GM23248 (cell line): ENCODE measurements around the gene DKK3.

Experiments used
- EZH2 ChIP-seq: fragments of 200-600 bp; sonication (generic); IDR thresholded peaks from 2 replicates; pipeline ENCODE4 v1.6.1; 2018; ENCODE audit warnings: antibody characterized with exemption, mild to moderate bottlenecking; ENCODE audit not compliant: insufficient read depth, poor library complexity, severe bottlenecking
- EZH2phosphoT487 ChIP-seq: fragments of 200-600 bp; sonication (generic); IDR thresholded peaks from 2 replicates; pipeline ENCODE4 v1.6.1; 2018; ENCODE audit warnings: antibody characterized with exemption, moderate library complexity, mild to moderate bottlenecking, low read depth; ENCODE audit not compliant: insufficient read depth

GRCh38 chr11:11947825-11948224 is 60.6 kb downstream of the DKK3 start:
- TF ChIP-seq EZH2 (no peak), EZH2phosphoT487 (no peak)
